Measurements from ENCODE around the gene CTIF. TPM values are rescaled to one million over a fixed set of nuclear protein-coding genes. Genes with fewer than 3 reads are reported as not detected.

The CTIF gene
- total and polyA plus RNA-seq, 10 donors: 5.2 to 39.2 (median 18.5) TPM

DNA sequence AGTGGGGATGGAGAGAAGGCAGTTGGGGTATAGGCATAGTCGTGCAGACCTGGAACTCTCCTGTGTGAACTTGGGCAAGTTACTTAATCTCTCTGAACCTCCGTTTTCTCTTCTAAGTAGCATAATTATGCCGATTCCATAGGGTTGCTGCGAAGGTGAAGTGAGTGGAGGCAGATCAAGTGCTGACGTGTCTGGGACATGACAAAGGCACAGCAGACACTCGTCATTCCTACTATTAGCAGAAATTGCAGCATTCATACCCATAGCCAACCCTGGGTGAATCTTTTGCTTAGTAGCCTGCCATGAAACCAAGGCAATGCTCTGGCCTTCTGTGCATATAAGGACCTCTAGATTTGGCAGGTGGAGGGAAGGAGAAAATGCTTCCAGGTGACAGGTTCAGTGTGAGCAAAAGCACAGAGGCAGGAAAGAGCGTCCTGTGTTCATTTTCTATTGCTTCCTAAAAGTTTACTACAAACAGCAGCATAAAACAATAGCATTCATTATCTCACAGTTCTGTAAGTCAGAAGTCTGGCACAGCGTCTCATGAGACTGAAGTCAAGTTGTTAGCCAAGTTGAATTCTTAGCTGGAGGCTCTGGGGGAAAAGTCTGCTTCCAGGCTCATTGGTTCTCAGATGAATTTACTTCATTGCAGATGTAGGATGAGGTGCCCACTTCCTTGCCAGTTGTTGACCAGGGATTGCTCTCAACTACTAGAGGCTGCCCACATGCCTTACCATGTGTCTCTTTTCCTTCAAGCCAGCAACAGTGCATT lies 77.8 kb downstream of the CTIF start:
- 88 to 93% (median 91%) methylated on average over 8 of the region's 8 CpGs for WGBS, 5 donors
- H3K4me1 ChIP-seq: no peaks in the 10 kb centered on the region
- H3K4me3 ChIP-seq: no peak overlapping the region
- no peak for DNase-seq
- peaks cover 0 to 26% (median 3%) of the 10 kb centered on the region in 6 donors for H3K36me3 ChIP-seq
- no peak overlapping the region for H3K27ac ChIP-seq
- TF ChIP-seq POLR2A (IDR thresholded peaks at IDR 0.05) (no peak), POLR2AphosphoS5 (IDR thresholded peaks at IDR 0.05) (no peak)
- TF ChIP-seq, protein P1, sequence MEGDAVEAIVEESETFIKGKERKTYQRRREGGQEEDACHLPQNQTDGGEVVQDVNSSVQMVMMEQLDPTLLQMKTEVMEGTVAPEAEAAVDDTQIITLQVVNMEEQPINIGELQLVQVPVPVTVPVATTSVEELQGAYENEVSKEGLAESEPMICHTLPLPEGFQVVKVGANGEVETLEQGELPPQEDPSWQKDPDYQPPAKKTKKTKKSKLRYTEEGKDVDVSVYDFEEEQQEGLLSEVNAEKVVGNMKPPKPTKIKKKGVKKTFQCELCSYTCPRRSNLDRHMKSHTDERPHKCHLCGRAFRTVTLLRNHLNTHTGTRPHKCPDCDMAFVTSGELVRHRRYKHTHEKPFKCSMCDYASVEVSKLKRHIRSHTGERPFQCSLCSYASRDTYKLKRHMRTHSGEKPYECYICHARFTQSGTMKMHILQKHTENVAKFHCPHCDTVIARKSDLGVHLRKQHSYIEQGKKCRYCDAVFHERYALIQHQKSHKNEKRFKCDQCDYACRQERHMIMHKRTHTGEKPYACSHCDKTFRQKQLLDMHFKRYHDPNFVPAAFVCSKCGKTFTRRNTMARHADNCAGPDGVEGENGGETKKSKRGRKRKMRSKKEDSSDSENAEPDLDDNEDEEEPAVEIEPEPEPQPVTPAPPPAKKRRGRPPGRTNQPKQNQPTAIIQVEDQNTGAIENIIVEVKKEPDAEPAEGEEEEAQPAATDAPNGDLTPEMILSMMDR (IDR thresholded peaks at IDR 0.05 in 8 of 11, conservative IDR thresholded peaks at IDR 0.05 in 3 of 11): no peak
- H3K27me3 ChIP-seq (replicated peaks in 1 of 7): no peaks in the 10 kb centered on the region
- intact Hi-C loops (cut with DNase I; ENCODE audit: low total_unique reads): no loop called here
- no peaks in the 10 kb centered on the region for H3K9me3 ChIP-seq

- intact Hi-C loops (cut with DNase I; ENCODE audit: low total_unique reads): no loop called here
- WGBS, 5 donors: 84 to 94% (median 90%) methylated on average over 9 of the region's 9 CpGs
- TF ChIP-seq POLR2AphosphoS5 (IDR thresholded peaks at IDR 0.05) (no peak), POLR2A (IDR thresholded peaks at IDR 0.05) (no peak)
- TF ChIP-seq, protein P1 (IDR thresholded peaks at IDR 0.05 in 8 of 11, conservative IDR thresholded peaks at IDR 0.05 in 3 of 11): no peak
- H3K27ac ChIP-seq: no peak overlapping the region
- no peak for DNase-seq
- H3K36me3 ChIP-seq: peaks cover 0 to 26% (median 3%) of the 10 kb centered on the region in 6 donors
- H3K4me1 ChIP-seq: peaks cover 0 to 4% (median 0%) of the 10 kb centered on the region in 6 donors
- no peaks in the 10 kb centered on the region for H3K27me3 ChIP-seq (replicated peaks in 1 of 7)
- H3K4me3 ChIP-seq: no peak overlapping the region
- H3K9me3 ChIP-seq: no peaks in the 10 kb centered on the region
Observed at GRCh38 chr18:48617844-48618497, 79.1 kb downstream of the CTIF start.

- WGBS, 5 donors: 70 to 94% (median 87%) methylated on average over 3 of the region's 3 CpGs
- H3K9me3 ChIP-seq: no peaks in the 10 kb centered on the region
- TF ChIP-seq, protein P1 (IDR thresholded peaks at IDR 0.05 in 8 of 11, conservative IDR thresholded peaks at IDR 0.05 in 3 of 11): no peak
- TF ChIP-seq POLR2AphosphoS5 (IDR thresholded peaks at IDR 0.05) (no peak), POLR2A (IDR thresholded peaks at IDR 0.05) (no peak)
- H3K36me3 ChIP-seq: peaks cover 0 to 26% (median 3%) of the 10 kb centered on the region in 6 donors
- DNase-seq: no peak
- H3K4me1 ChIP-seq: peaks cover 0 to 8% (median 0%) of the 10 kb centered on the region in 6 donors
- no peak overlapping the region for H3K27ac ChIP-seq
- intact Hi-C loops (cut with DNase I; ENCODE audit: low total_unique reads): no loop called here
- H3K27me3 ChIP-seq (replicated peaks in 1 of 7): no peaks in the 10 kb centered on the region
- H3K4me3 ChIP-seq: no peak overlapping the region
Observed at GRCh38 chr18:48619016-48619415, 80.2 kb downstream of the CTIF start.

GRCh38 chr18:48619501-48619900 lies 80.7 kb downstream of the CTIF start:
- Histone ChIP-seq H3K4me3 (no peak overlapping the region), H3K9me3 (no peaks in the 10 kb centered on the region), H3K4me1 (peaks cover 0 to 8% (median 0%) of the 10 kb centered on the region in 6 donors), H3K27ac (no peak overlapping the region), H3K27me3 (replicated peaks in 1 of 7) (no peaks in the 10 kb centered on the region), H3K36me3 (peaks cover 0 to 26% (median 3%) of the 10 kb centered on the region in 6 donors)
- 93 to 97% (median 93%) methylated on average over 16 of the region's 16 CpGs for WGBS, 5 donors
- DNase-seq: peak; percentile 65
- TF ChIP-seq, protein P1 (IDR thresholded peaks at IDR 0.05 in 8 of 11, conservative IDR thresholded peaks at IDR 0.05 in 3 of 11): no peak
- TF ChIP-seq POLR2AphosphoS5 (IDR thresholded peaks at IDR 0.05) (no peak), POLR2A (IDR thresholded peaks at IDR 0.05) (no peak)
- intact Hi-C loops (cut with DNase I; ENCODE audit: low total_unique reads): no loop called here
